ENCODE measurements around the gene ZSCAN30. TPM values are rescaled to one million over a fixed set of nuclear protein-coding genes. Genes with fewer than 3 reads are reported as not detected.
A peak's percentile ranks its signal among the peaks of the same experiment; 100 is the strongest.

ZSCAN30 gene
- total and polyA plus RNA-seq, 2 donors (not counting 3 experiments of a cell fraction or from before 2014, with no cell fraction given), result 6.7 to 18.0 TPM

- intact Hi-C loops (cut with micrococcal nuclease), result loop anchor here (1.0 kb wide), 2 partner anchors 8 to 42 kb away; partner anchors contain the start of gene ZSCAN30
- H2AFZ ChIP-seq (ENCODE audit: low read depth, low read length), result no peak overlapping the region
- CTCF ChIA-PET, result interaction anchor here (0.9 to 1.6 kb wide), 2 partner anchors 14 to 42 kb away, joined by 4 to 6 read pairs; partner anchors contain the start of gene ZNF397
These were observed 7.7 kb downstream of the ZSCAN30 start for GRCh38 chr18:35282353-35282752.

More at GRCh38 chr18:35282353-35282752, 7.7 kb downstream of the ZSCAN30 start:
- Histone ChIP-seq H3K79me2 (ENCODE audit: control insufficient read depth, insufficient read depth, low read length) (peaks cover 16% of the 10 kb centered on the region), H3K9me1 (replicated peaks; ENCODE audit: control insufficient read depth, extremely low read depth, insufficient read depth, low read length) (no peaks in the 10 kb centered on the region), H3K4me1 (ENCODE audit: control insufficient read depth, extremely low read depth, insufficient read depth, low read length) (peaks cover 33% of the 10 kb centered on the region), H3K4me2 (ENCODE audit: insufficient read depth, low read length) (peak overlapping the region; percentile 70), H3K27me3 (ENCODE audit: control insufficient read depth in 2 of 2, insufficient read depth in 2 of 2, low read length in 2 of 2) (no peaks in the 10 kb centered on the region), H3K27ac (ENCODE audit: insufficient read depth, low read depth, low read length) (peak overlapping the region; percentile 75), H3K4me3 (replicated peaks in 1 of 3; ENCODE audit: insufficient read depth in 1 of 3, low read depth in 1 of 3, low read length in 3 of 3) (no peak overlapping the region), H3K36me3 (ENCODE audit: control insufficient read depth in 2 of 2, extremely low read depth in 1 of 2, insufficient read depth in 2 of 2, low read length in 2 of 2) (peaks cover 0 to 6% of the 10 kb centered on the region in 2 experiments), H3K9me3 (replicated peaks; ENCODE audit: control insufficient read depth, insufficient read depth, low read length) (peaks cover 3% of the 10 kb centered on the region), H3K9ac (replicated peaks; ENCODE audit: extremely low read depth, insufficient read depth, low read length) (peak overlapping the region; percentile 27), H4K20me1 (replicated peaks; ENCODE audit: control insufficient read depth, extremely low read depth, insufficient read depth, low read length) (no peaks in the 10 kb centered on the region)
- DNase-seq (ENCODE audit: low read depth, low spot score), result peak; percentile 84
- BruUV-seq (replicated peaks), result no TSS peak
- FAIRE-seq, result peak; percentile 93
- dilution Hi-C loops (cut with MboI; ENCODE audit: extremely low pct_ligation_motif_present, low sequenced_read_pairs), result no loop called here
- POLR2A ChIA-PET, result no interaction called here
- TF ChIP-seq MAX (IDR thresholded peaks at IDR 0.05; ENCODE audit: insufficient read depth, insufficient read length), result no peak
- TF ChIP-seq POLR2AphosphoS5 (IDR thresholded peaks at IDR 0.05; ENCODE audit: insufficient read depth, low read depth, low read length), result peak; percentile 82
- no peak for TF ChIP-seq GATA2 (IDR thresholded peaks at IDR 0.05; ENCODE audit: insufficient read depth, insufficient read length, low read depth, low read length)
- peak; percentile 96 for TF ChIP-seq JUN (IDR thresholded peaks at IDR 0.05; ENCODE audit: borderline replicate concordance, insufficient read depth, insufficient read length, low read depth)
- TF ChIP-seq EZH2 (IDR thresholded peaks at IDR 0.05; ENCODE audit: borderline replicate concordance, low read depth, low read length, severe bottlenecking), result no peak
- TF ChIP-seq POLR2A (IDR thresholded peaks at IDR 0.05; ENCODE audit: low read depth, low read length), result no peak
- TF ChIP-seq FOS (IDR thresholded peaks at IDR 0.05; ENCODE audit: borderline replicate concordance, insufficient read depth, low read length), result peak; percentile 99
- no peak for TF ChIP-seq MYC (IDR thresholded peaks at IDR 0.05; ENCODE audit: low read depth, low read length)
- no peak for TF ChIP-seq CTCF (IDR thresholded peaks at IDR 0.05; ENCODE audit: extremely low read depth in 1 of 2, insufficient read depth in 1 of 2, low read depth in 1 of 2, low read length in 2 of 2)

Measured in endothelial cell of umbilical vein (primary cell).